ENCODE measurements around the gene TRIM49D1. TPM values are rescaled to one million over a fixed set of nuclear protein-coding genes. Genes with fewer than 3 reads are reported as not detected.

Gene TRIM49D1
- not detected in 2 replicates for polyA plus RNA-seq

GRCh38 chr11:89922195-89922660 is at the start of gene TRIM49D1:
TRIM49D1 (minus strand) TSS chr11:89922245; CDS start chr11:89917710, 4,535 bp downstream.

GRCh38 chr11:89965737-89966136 is 43.7 kb upstream of the TRIM49D1 start, which contains the start of gene TRIM64:
TRIM64 (plus strand) TSS chr11:89966037; CDS start chr11:89968504, 2,467 bp downstream.

GRCh38 chr11:89923764-89924163 is 1.7 kb upstream of the TRIM49D1 start, which contains the start of gene TRIM49D2:
TRIM49D2 (plus strand) TSS chr11:89924064; CDS start chr11:89926762, 2,698 bp downstream.

Other genes with a start within 250 kb of the TRIM49D1 start
- gene TRIM77, start 211.9 kb downstream of the TRIM49D1 start, polyA plus RNA-seq: not detected in 2 replicates
- gene TRIM49, start 113.7 kb downstream of the TRIM49D1 start, polyA plus RNA-seq: not detected in 2 replicates
- not detected in 2 replicates for gene TRIM64B, start 43.8 kb downstream of the TRIM49D1 start, polyA plus RNA-seq
- not detected in 2 replicates for gene TRIM49D2, start 1.8 kb upstream of the TRIM49D1 start, polyA plus RNA-seq
- gene TRIM64, start 43.8 kb upstream of the TRIM49D1 start, polyA plus RNA-seq: not detected in 2 replicates
- gene TRIM49C, start 108.9 kb upstream of the TRIM49D1 start, polyA plus RNA-seq: not detected in 2 replicates
- not detected in 2 replicates for gene UBTFL1, start 163.7 kb upstream of the TRIM49D1 start, polyA plus RNA-seq
- 10.0 and 20.0 TPM in 2 replicates for gene NAALAD2, start 212.4 kb upstream of the TRIM49D1 start, polyA plus RNA-seq